HG02870 (cell line): ENCODE measurements around the gene RTN4R.

ENCODE experiments used
- ATAC-seq: cut with Tn5 transposase; IDR thresholded peaks from one replicate; pipeline ENCODE4 v1.9.1; 2021; ENCODE audit warnings: mild to moderate bottlenecking, moderate library complexity; ENCODE audit not compliant: unreplicated experiment

RTN4R gene

GRCh38 chr22:20258584-20259326 is 9.4 kb downstream of the RTN4R start:
- ATAC-seq: no peak

DNA sequence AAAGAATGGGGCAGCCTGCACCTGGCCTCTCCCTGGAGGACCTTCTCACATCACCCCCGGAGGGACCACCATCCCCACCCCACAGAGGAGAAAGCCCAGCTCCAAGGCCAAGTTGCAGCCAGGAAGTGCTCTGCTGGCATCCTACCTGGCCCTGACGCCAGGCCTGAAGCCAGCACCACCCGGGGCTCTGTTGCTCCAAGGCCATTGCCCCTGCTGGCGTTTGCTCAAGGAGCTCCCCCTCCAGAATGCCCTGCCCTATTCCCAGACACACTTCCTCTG is 10.2 kb downstream of the RTN4R start:
- ATAC-seq: no peak

DNA sequence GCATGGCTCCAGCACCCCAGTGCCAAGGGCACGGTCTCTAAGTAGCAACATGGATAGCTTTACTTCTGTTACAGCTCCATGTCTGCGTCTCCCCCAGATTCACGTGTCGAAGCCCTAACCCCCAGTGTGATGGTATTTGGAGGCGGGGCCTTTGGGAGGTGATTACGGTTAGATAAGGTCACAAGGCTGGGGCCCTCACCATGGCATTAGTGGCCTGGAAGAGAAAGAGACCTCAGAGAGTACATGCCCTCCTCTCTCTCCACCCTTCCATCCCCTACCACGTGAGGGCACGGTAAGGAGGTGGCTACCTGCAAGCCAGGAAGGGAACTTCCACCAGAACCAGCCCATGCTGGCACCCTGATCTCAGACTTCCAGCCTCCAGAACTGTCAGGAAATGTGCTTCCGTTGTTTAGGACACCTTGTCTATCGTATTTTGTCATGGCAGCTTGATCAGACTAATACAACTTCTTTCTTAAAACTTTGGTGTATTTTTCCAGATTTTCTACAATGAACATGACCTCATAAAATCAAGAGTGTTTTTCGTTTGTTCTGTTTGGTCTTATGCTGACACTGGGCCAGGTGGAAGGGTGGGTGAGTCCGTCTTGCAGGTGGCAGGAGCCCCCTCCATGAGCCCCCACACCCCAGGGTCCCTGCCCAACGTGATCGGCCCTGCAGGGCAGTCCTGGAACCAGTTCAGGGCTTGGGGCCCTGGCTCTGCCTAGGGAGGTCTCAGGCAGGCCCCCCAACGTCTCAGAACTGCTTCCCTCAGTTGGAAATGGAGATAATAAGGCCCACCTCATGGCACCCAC is 10.7 kb downstream of the RTN4R start:
- no peak for ATAC-seq

- no peak for ATAC-seq
Measured at GRCh38 chr22:20256551-20257211, 11.4 kb downstream of the RTN4R start.

GRCh38 chr22:20256027-20256426 is 12.1 kb downstream of the RTN4R start:
- ATAC-seq: no peak

- no peak for ATAC-seq
Measured at GRCh38 chr22:20254975-20255946, 12.9 kb downstream of the RTN4R start.

GRCh38 chr22:20253161-20253560 is 15.0 kb downstream of the RTN4R start:
- ATAC-seq: no peak

GRCh38 chr22:20251981-20252380 is 16.1 kb downstream of the RTN4R start:
- no peak for ATAC-seq

GRCh38 chr22:20251491-20251890 is 16.6 kb downstream of the RTN4R start:
- no peak for ATAC-seq

GRCh38 chr22:20249797-20250354 is 18.2 kb downstream of the RTN4R start:
- ATAC-seq: no peak

GRCh38 chr22:20248461-20248978 is 19.6 kb downstream of the RTN4R start:
- ATAC-seq: no peak

DNA sequence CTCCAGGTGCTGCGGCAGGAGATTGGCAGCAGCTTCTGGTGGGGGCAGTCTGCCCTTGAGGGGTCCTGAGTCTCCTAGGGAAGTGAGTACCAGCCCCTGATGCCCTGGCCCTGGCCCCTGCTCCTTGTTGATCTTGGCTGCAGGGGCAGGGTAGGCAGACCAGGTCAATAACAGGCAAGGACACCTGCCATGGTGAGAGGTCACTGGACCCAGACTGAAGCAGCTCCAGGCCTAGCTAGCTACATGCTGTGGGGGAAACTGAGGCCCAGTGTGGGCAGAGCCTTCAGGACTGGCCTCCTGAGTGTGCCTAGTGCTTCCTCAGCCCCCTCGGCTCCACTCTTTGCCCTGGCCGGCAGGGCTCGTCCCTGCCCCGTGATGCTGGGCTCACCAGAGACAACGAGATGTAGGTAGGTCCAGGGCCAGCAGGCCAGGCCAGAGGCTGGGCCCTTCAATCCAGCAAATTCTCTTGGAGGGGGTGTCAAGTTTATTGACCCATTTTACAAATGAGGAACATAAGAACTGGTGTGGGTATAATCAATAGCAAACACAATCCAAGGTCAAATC is 20.4 kb downstream of the RTN4R start:
- ATAC-seq: no peak

- no peak for ATAC-seq
Measured at GRCh38 chr22:20247010-20247505, 21.1 kb downstream of the RTN4R start.

GRCh38 chr22:20246368-20247009 is 21.6 kb downstream of the RTN4R start:
- ATAC-seq: no peak

DNA sequence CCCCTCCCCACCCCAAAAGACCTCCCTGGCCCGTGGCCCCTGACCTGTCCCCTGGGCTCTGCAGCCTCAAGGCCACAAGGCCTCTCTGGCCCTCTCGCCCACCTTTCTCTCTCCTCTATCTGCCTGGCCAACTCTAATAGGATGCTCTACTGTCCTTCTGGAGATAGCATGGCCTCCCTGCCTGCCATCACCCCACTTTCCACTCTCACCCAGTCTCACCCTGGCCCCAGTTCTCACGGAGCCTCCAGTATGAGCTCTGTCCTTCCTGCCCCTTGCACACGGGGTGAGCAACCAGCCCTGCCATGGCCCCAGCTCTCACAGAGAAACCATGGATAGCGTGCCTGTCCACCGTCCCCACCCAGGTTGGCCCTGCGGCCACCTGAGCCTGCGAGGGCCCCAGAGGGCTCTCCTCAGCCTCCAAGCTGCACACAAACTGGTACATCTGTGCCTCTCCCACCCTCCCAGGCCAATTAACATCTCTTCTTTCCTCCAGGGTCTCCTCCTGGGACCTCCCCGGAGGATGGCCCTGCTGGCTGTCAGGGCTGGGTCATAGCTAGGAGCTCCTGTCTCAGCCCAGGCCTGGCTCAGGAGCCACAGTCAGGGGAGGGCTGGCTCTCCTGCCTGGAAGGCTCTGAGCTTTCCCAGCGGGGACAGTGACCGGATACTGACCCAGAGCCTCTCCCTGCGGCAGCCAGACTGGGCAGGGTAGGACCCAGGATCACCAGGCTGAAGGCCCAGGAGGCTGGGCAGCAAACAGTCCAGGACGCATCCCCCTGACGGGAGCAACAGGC is 22.3 kb downstream of the RTN4R start:
- no peak for ATAC-seq

DNA sequence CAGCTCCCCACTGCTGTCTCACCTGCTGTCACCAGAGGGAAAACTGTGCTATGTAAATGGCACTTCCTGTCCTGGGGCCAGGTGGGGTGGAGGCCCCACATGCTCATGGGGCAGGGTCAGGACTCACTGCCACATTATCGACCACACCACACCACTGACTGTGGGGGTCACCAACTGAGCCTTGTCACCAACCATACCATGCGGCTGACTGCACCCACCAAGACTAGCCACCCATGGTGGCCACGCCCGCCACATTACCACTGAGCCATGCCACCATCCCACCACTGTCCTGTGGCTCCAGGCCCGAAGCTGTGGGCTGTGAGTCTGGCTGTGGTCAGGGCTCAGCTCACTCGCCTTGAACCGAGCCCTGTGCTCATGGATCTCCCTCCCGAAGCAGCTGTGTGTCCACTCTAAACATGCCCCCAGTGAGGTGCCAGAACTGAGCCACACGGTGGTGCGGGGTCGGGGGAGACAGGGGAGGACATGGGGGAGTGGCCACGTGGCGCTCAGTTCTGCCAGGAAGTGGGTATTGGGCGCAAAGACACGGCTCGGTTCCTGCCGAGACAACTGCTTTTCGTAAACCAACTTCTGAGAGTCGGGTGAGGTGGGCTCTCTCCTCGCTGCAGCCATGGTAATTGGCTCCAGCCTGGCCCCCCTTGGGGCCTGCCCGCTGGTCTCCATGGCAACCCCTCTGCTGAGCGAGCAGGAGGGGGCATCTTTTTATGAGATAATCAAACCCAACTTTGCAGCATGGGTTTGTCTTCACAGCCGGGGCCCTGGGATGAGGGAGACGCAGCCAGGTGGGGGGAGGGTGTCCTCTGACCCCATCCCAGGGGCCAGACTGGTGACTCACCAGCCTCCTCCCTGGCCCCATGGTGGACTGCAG is 23.2 kb downstream of the RTN4R start:
- ATAC-seq: no peak

GRCh38 chr22:20244250-20244648 is 23.9 kb downstream of the RTN4R start:
- no peak for ATAC-seq
